8988T (cell line): ENCODE measurements around the gene PDZD2.
"Not testable (repeated sequence)": the region's sequence is repeated elsewhere in the genome, so short reads cannot be mapped to it uniquely, and the experiment has no call there.

Source experiments
- DNase-seq: peaks from one replicate; pipeline ENCODE4 v3.0.0; 2011

The PDZD2 gene

GRCh38 chr5:31741496-31741895 is 102.6 kb downstream of the PDZD2 start:
- DNase-seq: no peak

- DNase-seq: no peak
These were observed 104.7 kb downstream of the PDZD2 start for GRCh38 chr5:31743678-31744077.

- no peak for DNase-seq
These were observed 109.7 kb downstream of the PDZD2 start for GRCh38 chr5:31748458-31749172.

- no peak for DNase-seq
These were observed 111.3 kb downstream of the PDZD2 start for GRCh38 chr5:31750215-31750614.

- DNase-seq: no peak
These were observed 112.7 kb downstream of the PDZD2 start for GRCh38 chr5:31751610-31752009.

GRCh38 chr5:31753700-31754357 is 114.9 kb downstream of the PDZD2 start:
- DNase-seq: no peak

- no peak for DNase-seq
These were observed 115.4 kb downstream of the PDZD2 start for GRCh38 chr5:31754358-31754704.

- DNase-seq: no peak
These were observed 116.1 kb downstream of the PDZD2 start for GRCh38 chr5:31754741-31755675.

- DNase-seq: no peak
These were observed 116.8 kb downstream of the PDZD2 start for GRCh38 chr5:31755676-31756230.

GRCh38 chr5:31757806-31758205 is 118.9 kb downstream of the PDZD2 start:
- no peak for DNase-seq

- no peak for DNase-seq
These were observed 120.0 kb downstream of the PDZD2 start for GRCh38 chr5:31758803-31759425.

GRCh38 chr5:31759925-31760324 is 121.0 kb downstream of the PDZD2 start:
- DNase-seq: no peak

- DNase-seq: no peak
These were observed 122.9 kb downstream of the PDZD2 start for GRCh38 chr5:31761877-31762276.

GRCh38 chr5:31763424-31763823 is 124.5 kb downstream of the PDZD2 start:
- no peak for DNase-seq

- not testable (repeated sequence) for DNase-seq
These were observed 125.8 kb downstream of the PDZD2 start for GRCh38 chr5:31764687-31765086.

- no peak for DNase-seq
These were observed 128.6 kb downstream of the PDZD2 start for GRCh38 chr5:31767335-31768031.

GRCh38 chr5:31768046-31768445 is 129.1 kb downstream of the PDZD2 start:
- DNase-seq: no peak

GRCh38 chr5:31768784-31769183 is 129.9 kb downstream of the PDZD2 start:
- DNase-seq: no peak

- no peak for DNase-seq
These were observed 130.6 kb downstream of the PDZD2 start for GRCh38 chr5:31769530-31769929.

- DNase-seq: no peak
These were observed 131.3 kb downstream of the PDZD2 start for GRCh38 chr5:31770132-31770720.

GRCh38 chr5:31770998-31771397 is 132.1 kb downstream of the PDZD2 start:
- no peak for DNase-seq

- DNase-seq: no peak
These were observed 132.6 kb downstream of the PDZD2 start for GRCh38 chr5:31771500-31771899.
